Measurements from ENCODE around the gene ALDOB.
A peak's percentile ranks its signal among the peaks of the same experiment; 100 is the strongest.
"Not testable (repeated sequence)": the region's sequence is repeated elsewhere in the genome, so short reads cannot be mapped to it uniquely, and the experiment has no call there.

ALDOB gene

GRCh38 chr9:101419863-101420262 lies 15.7 kb downstream of the ALDOB start:
- no peak for DNase-seq

- no peak for DNase-seq
These were observed 16.8 kb downstream of the ALDOB start for GRCh38 chr9:101418518-101419430.

GRCh38 chr9:101417977-101418376 lies 17.6 kb downstream of the ALDOB start:
- DNase-seq = no peak

- no peak for DNase-seq
These were observed 18.2 kb downstream of the ALDOB start for GRCh38 chr9:101417389-101417788.

GRCh38 chr9:101415578-101415977 lies 20.0 kb downstream of the ALDOB start:
- DNase-seq = no peak

GRCh38 chr9:101414839-101415238 lies 20.7 kb downstream of the ALDOB start:
- DNase-seq = no peak

GRCh38 chr9:101409079-101409477 lies 26.5 kb downstream of the ALDOB start:
- DNase-seq = no peak

GRCh38 chr9:101408374-101409078 lies 27.0 kb downstream of the ALDOB start:
- DNase-seq = no peak

GRCh38 chr9:101403516-101404285 lies 31.9 kb downstream of the ALDOB start:
- no peak for DNase-seq

GRCh38 chr9:101400120-101400519 lies 35.5 kb downstream of the ALDOB start:
- DNase-seq = no peak

- no peak for DNase-seq
These were observed 36.0 kb downstream of the ALDOB start for GRCh38 chr9:101399643-101399970.

GRCh38 chr9:101398930-101399642 lies 36.5 kb downstream of the ALDOB start:
- DNase-seq = no peak

- DNase-seq = peak; percentile 98
These were observed 37.3 kb downstream of the ALDOB start, which contains the start of the genes MRPL50 and ZNF189 for GRCh38 chr9:101398068-101398929. Gene MRPL50 (minus strand): TSS chr9:101398618. CDS start chr9:101398592, 26 bp downstream. Gene ZNF189 (plus strand): TSS chr9:101398851. CDS start chr9:101399157, 306 bp downstream.

GRCh38 chr9:101397746-101398067 lies 37.9 kb downstream of the ALDOB start:
- no peak for DNase-seq

GRCh38 chr9:101394687-101395086 lies 40.9 kb downstream of the ALDOB start:
- DNase-seq = no peak

GRCh38 chr9:101393135-101393534 lies 42.4 kb downstream of the ALDOB start:
- no peak for DNase-seq

GRCh38 chr9:101388507-101388993 lies 47.0 kb downstream of the ALDOB start:
- DNase-seq = no peak

- no peak for DNase-seq
These were observed 47.6 kb downstream of the ALDOB start for GRCh38 chr9:101387871-101388506.

GRCh38 chr9:101384873-101385536 lies 50.6 kb downstream of the ALDOB start, which contains the start of gene BAAT:
Gene BAAT (minus strand): TSS chr9:101385006. CDS start chr9:101371404, 13,602 bp downstream.
- not testable (repeated sequence) for DNase-seq

GRCh38 chr9:101383361-101383760 lies 52.2 kb downstream of the ALDOB start:
- DNase-seq = no peak

Measured in NCI-H2107 (cell line).